GM12878 (cell line): ENCODE data around the gene TUSC7. TPM values are rescaled to one million over a fixed set of nuclear protein-coding genes. Genes with fewer than 3 reads are reported as not detected.

Source experiments
- ATAC-seq: fragments of 200-7000 bp; cut with Tn5 transposase; 3 replicates; pipeline ENCODE4 v1.9.1; 2020; ENCODE audit warnings: mild to moderate bottlenecking, moderate library complexity
- BruUV-seq: library from RNA; stranded (reverse); fragments of 400-500 nt; replicated peaks from 2 replicates; lab custom pipeline; 2021; lab: Mats Ljungman, UMichigan
- CTCF ChIA-PET: fragments of 300-600 bp; sonication (Branson Sonifier 250); formaldehyde crosslinking; extraction: SDS; loops from one replicate; lab custom pipeline; 2021; ENCODE audit warnings: inconsistent platforms; lab: Yijun Ruan, JAX
- POLR2A ChIA-PET: fragments of 350-600 bp; formaldehyde crosslinking; extraction: SDS; loops from one replicate; lab custom pipeline; 2021; ENCODE audit warnings: inconsistent platforms; lab: Charles Lee
- RAD21 ChIA-PET: fragments of 300-600 bp; sonication (Branson Sonifier 250); formaldehyde crosslinking; loops from one replicate; lab custom pipeline; 2023; ENCODE audit warnings: antibody characterized with exemption; ENCODE audit not compliant: unreplicated experiment; lab: Charles Lee
- SMC1A ChIA-PET: fragments of 300-600 bp; sonication (Branson Sonifier 250); formaldehyde crosslinking; loops from one replicate; lab custom pipeline; 2023; ENCODE audit not compliant: unreplicated experiment, uncharacterized antibody; lab: Charles Lee
- DNase-seq: peaks from one replicate; pipeline ENCODE4 v3.0.0-alpha.2; 2011; ENCODE audit warnings: low read depth, low spot score
- FAIRE-seq: peaks from 3 replicates; lab custom pipeline; 2011; peaks lifted over from hg19 to GRCh38; lab: Jason Lieb, UNC
- H2AFZ ChIP-seq: 2 replicates; pipeline ENCODE4 v1.6.0; 2011; ENCODE audit warnings: low read depth, low read length, control low read depth; ENCODE audit not compliant: control insufficient read depth
- H3K27ac ChIP-seq: 2 replicates; pipeline ENCODE4 v1.5.1; 2011; ENCODE audit warnings: control low read depth; ENCODE audit not compliant: control insufficient read depth, insufficient read depth
- H3K27me3 ChIP-seq, 2 experiments: replicated peaks in 1 of 2; 2 replicates each; pipeline versions ENCODE4 v1.6.0 to v1.6.1; 2011; ENCODE audit warnings: low read length in 1 of 2; ENCODE audit not compliant: control insufficient read depth in 2 of 2, insufficient read depth in 2 of 2
- H3K36me3 ChIP-seq, 2 experiments: 2 replicates each; pipeline ENCODE4 v1.5.1; 2011; ENCODE audit warnings: low read length in 1 of 2; ENCODE audit not compliant: control insufficient read depth in 2 of 2, insufficient read depth in 2 of 2
- H3K4me1 ChIP-seq: 2 replicates; pipeline ENCODE4 v1.6.1; 2011; ENCODE audit warnings: mild to moderate bottlenecking, low read length, moderate library complexity, mixed read lengths; ENCODE audit not compliant: control insufficient read depth, insufficient read depth
- H3K4me2 ChIP-seq: 2 replicates; pipeline ENCODE4 v1.6.0; 2011; ENCODE audit warnings: control low read depth; ENCODE audit not compliant: control insufficient read depth, insufficient read depth
- H3K4me3 ChIP-seq: fragments of 200-600 bp; sonication (generic); 2 replicates; pipeline ENCODE4 v1.5.1; 2016
- H3K79me2 ChIP-seq: 2 replicates; pipeline ENCODE4 v1.6.0; 2011; ENCODE audit warnings: low read length; ENCODE audit not compliant: control insufficient read depth, insufficient read depth
- H3K9ac ChIP-seq: 2 replicates; pipeline ENCODE4 v1.8.0; 2011; ENCODE audit warnings: low read length, control low read depth, mixed read lengths; ENCODE audit not compliant: control insufficient read depth, insufficient read depth
- H3K9me3 ChIP-seq: replicated peaks from 3 replicates; pipeline ENCODE4 v1.5.1; 2011; ENCODE audit warnings: mild to moderate bottlenecking, low read length; ENCODE audit not compliant: control insufficient read depth, insufficient read depth
- H4K20me1 ChIP-seq: 2 replicates; pipeline ENCODE4 v1.6.0; 2011; ENCODE audit not compliant: control insufficient read depth, insufficient read depth
- CEBPZ ChIP-seq: fragments of 150-350 bp; IDR thresholded peaks from 2 replicates; pipeline ENCODE4 v1.6.1; 2016; ENCODE audit warnings: low read depth, low read length
- DPF2 ChIP-seq: fragments of 450-650 bp; IDR thresholded peaks from 2 replicates; pipeline ENCODE4 v1.6.1; 2017; ENCODE audit warnings: mild to moderate bottlenecking
- E2F4 ChIP-seq: IDR thresholded peaks from 2 replicates; pipeline ENCODE4 v1.6.1; 2012; ENCODE audit warnings: low read depth, low read length, improper control_type of control experiment
- HDGF ChIP-seq: fragments of 450-650 bp; IDR thresholded peaks from 2 replicates; pipeline ENCODE4 v1.6.1; 2016; ENCODE audit warnings: antibody characterized with exemption
- KDM1A ChIP-seq: fragments of 200-600 bp; sonication (generic); IDR thresholded peaks from 2 replicates; pipeline ENCODE4 v1.6.1; 2016; ENCODE audit warnings: borderline replicate concordance
- NR2C1 ChIP-seq: fragments of 450-650 bp; IDR thresholded peaks from 2 replicates; pipeline ENCODE4 v1.6.1; 2017; ENCODE audit warnings: antibody characterized with exemption, mild to moderate bottlenecking, moderate library complexity
- PKNOX1 ChIP-seq: fragments of 450-650 bp; IDR thresholded peaks from 2 replicates; pipeline ENCODE4 v1.6.1; 2016; ENCODE audit warnings: mild to moderate bottlenecking
- POLR2AphosphoS2 ChIP-seq: IDR thresholded peaks from 2 replicates; pipeline ENCODE4 v1.6.1; 2011; ENCODE audit warnings: low read depth, mild to moderate bottlenecking, low read length, improper control_type of control experiment, moderate library complexity
- POU2F2 ChIP-seq: IDR thresholded peaks from 3 replicates; pipeline ENCODE4 v1.6.1; 2011; ENCODE audit warnings: low read depth, mild to moderate bottlenecking, low read length, borderline replicate concordance
- RELA ChIP-seq: fragments of 450-650 bp; IDR thresholded peaks from 2 replicates; pipeline ENCODE4 v1.8.0; 2014; ENCODE audit warnings: borderline replicate concordance; ENCODE audit not compliant: partially characterized antibody
- SPI1 ChIP-seq: IDR thresholded peaks from 2 replicates; pipeline ENCODE4 v1.6.1; 2011; ENCODE audit warnings: low read depth, mild to moderate bottlenecking, low read length, moderate library complexity, borderline replicate concordance; ENCODE audit not compliant: insufficient read depth
- TCF12 ChIP-seq: IDR thresholded peaks from 2 replicates; pipeline ENCODE4 v1.6.1; 2011; ENCODE audit warnings: low read depth, mild to moderate bottlenecking, low read length
- ZZZ3 ChIP-seq: IDR thresholded peaks from 2 replicates; pipeline ENCODE4 v1.6.1; 2011; ENCODE audit warnings: low read depth; ENCODE audit not compliant: control insufficient read depth, insufficient read length
- WGBS: methylation state at CpG from one replicate; pipeline ENCODE4 v1.1.6; 2016; ENCODE audit warnings: low lambda C conversion rate; ENCODE audit not compliant: insufficient replicate concordance, insufficient coverage; ENCODE audit errors: missing lambda C conversion rate; 5-methylcytosine and 5-hydroxymethylcytosine counted together
- in situ Hi-C: fragments of 300-500 bp; cut with MboI; formaldehyde crosslinking; loops from 9 replicates; pipeline ENCODE4 v1.14.3; 2018; ENCODE audit warnings: mixed read lengths
- intact Hi-C: fragments of 100-400 bp; cut with micrococcal nuclease; formaldehyde crosslinking; loops from one replicate; pipeline ENCODE4 v1.14.2; 2022; ENCODE audit not compliant: unreplicated experiment
- polyA plus RNA-seq, 11 experiments: library from polyadenylated mRNA; depleted of rRNA in 4 of 11; unstranded in 6 of 11; stranded (reverse) in 5 of 11; fragments of >200 nt; fragmentation: Nextera tagmentation in 4 of 11; fragmentation: Illumina TruSeq in 1 of 11; extraction: Ambion mirVana in 4 of 11; extraction: Trizol in 1 of 11; gene quantifications; 1 replicate in 1 of 11; 2 replicates in 10 of 11; pipeline versions ENCODE4 v1.2.1 to v1.2.3, GENCODE V29; 2011 to 2016; ENCODE audit warnings: inconsistent platforms in 2 of 11, missing spikeins in 2 of 11, low read depth in 1 of 11
- total RNA-seq, 4 experiments: library from RNA; depleted of rRNA in 3 of 4; stranded (reverse); fragments of >200 nt in 3 of 4; fragmentation: Illumina TruSeq in 1 of 4; extraction: Trizol in 1 of 4; gene quantifications; 2 replicates each; pipeline versions ENCODE4 v1.2.1 to v1.2.3, GENCODE V29; 2013 to 2021

The TUSC7 gene
- total and polyA plus RNA-seq, 10 of the 15 experiments (the other 5 are each of a cell fraction or from before 2014, with no cell fraction given) = not detected

- POLR2A ChIA-PET = no interaction called here
- Histone ChIP-seq H3K4me1 (no peaks in the 10 kb centered on the region), H2AFZ (no peak overlapping the region), H3K27ac (no peak overlapping the region), H3K27me3 (no peaks in the 10 kb centered on the region), H3K79me2 (no peaks in the 10 kb centered on the region), H3K36me3 (no peaks in the 10 kb centered on the region), H3K9ac (no peak overlapping the region), H3K4me3 (no peak overlapping the region), H3K4me2 (no peak overlapping the region), H4K20me1 (no peaks in the 10 kb centered on the region), H3K9me3 (no peaks in the 10 kb centered on the region)
- RAD21 ChIA-PET = no interaction called here
- intact Hi-C loops = no loop called here
- DNase-seq (no peak), ATAC-seq (no peak), FAIRE-seq (no peak)
- in situ Hi-C loops = no loop called here
- no peak for TF ChIP-seq RELA
- no peak for TF ChIP-seq SPI1
- TF ChIP-seq CEBPZ = no peak
- no peak for TF ChIP-seq NR2C1
- TF ChIP-seq HDGF = no peak
- no peak for TF ChIP-seq PKNOX1
- no peak for TF ChIP-seq E2F4
- TF ChIP-seq ZZZ3 = no peak
- TF ChIP-seq POU2F2 = no peak
- TF ChIP-seq DPF2 = no peak
- TF ChIP-seq POLR2AphosphoS2 = no peak
- TF ChIP-seq TCF12 = no peak
- no peak for TF ChIP-seq KDM1A
- SMC1A ChIA-PET = no interaction called here
- no TSS peak for BruUV-seq
- CTCF ChIA-PET = no interaction called here
- 29% methylated on average over 1 of the region's 1 CpG for WGBS
These were observed 41.8 kb upstream of the TUSC7 start for GRCh38 chr3:116667791-116668190.
